Fibroblast of lung (primary cell): ENCODE results near the gene ZFR2. TPM values are rescaled to one million over a fixed set of nuclear protein-coding genes. Genes with fewer than 3 reads are reported as not detected.

ENCODE experiments used
- DNase-seq, 2 donors: peaks; one replicate each; pipeline versions ENCODE4 v3.0.0 to v3.0.0-alpha.2; 2010; ENCODE audit warnings: low read depth in 2 of 2
- H2AFZ ChIP-seq: 2 replicates; pipeline ENCODE4 v1.5.1; 2012; ENCODE audit warnings: low read length, control low read depth, inconsistent platforms
- H3K27ac ChIP-seq: 2 replicates; pipeline ENCODE4 v1.5.1; 2011; ENCODE audit warnings: low read length, control low read depth; ENCODE audit not compliant: insufficient read depth
- H3K27me3 ChIP-seq: 2 replicates; pipeline ENCODE4 v1.5.1; 2011; ENCODE audit warnings: mild to moderate bottlenecking, low read length; ENCODE audit not compliant: control insufficient read depth, insufficient read depth
- H3K36me3 ChIP-seq: 2 replicates; pipeline ENCODE4 v1.5.1; 2011; ENCODE audit warnings: low read length; ENCODE audit not compliant: control insufficient read depth, insufficient read depth
- H3K4me1 ChIP-seq: 2 replicates; pipeline ENCODE4 v1.5.1; 2011; ENCODE audit warnings: low read length; ENCODE audit not compliant: control insufficient read depth, insufficient read depth; ENCODE audit errors: extremely low read depth
- H3K4me2 ChIP-seq: 2 replicates; pipeline ENCODE4 v1.5.1; 2011; ENCODE audit warnings: low read length, control low read depth; ENCODE audit not compliant: insufficient read depth; ENCODE audit errors: extremely low read depth
- H3K4me3 ChIP-seq, 4 experiments: fragments of 200-600 bp in 1 of 4; sonication (generic) in 1 of 4; replicated peaks in 1 of 4; 2 replicates each; pipeline ENCODE4 v1.5.1; 2011 to 2016; ENCODE audit warnings: low read length in 4 of 4, low read depth in 3 of 4, mild to moderate bottlenecking in 3 of 4, control low read depth in 2 of 4, inconsistent platforms in 1 of 4, mixed read lengths in 1 of 4; ENCODE audit not compliant: insufficient read depth in 1 of 4; ENCODE audit errors: control extremely low read depth in 1 of 4
- H3K79me2 ChIP-seq: 2 replicates; pipeline ENCODE4 v1.5.1; 2012; ENCODE audit warnings: mild to moderate bottlenecking, low read length, inconsistent platforms; ENCODE audit not compliant: control insufficient read depth, insufficient read depth
- H3K9ac ChIP-seq: 2 replicates; pipeline ENCODE4 v1.5.1; 2011; ENCODE audit warnings: mild to moderate bottlenecking, low read length, control low read depth; ENCODE audit not compliant: insufficient read depth
- H3K9me3 ChIP-seq: 2 replicates; pipeline ENCODE4 v1.5.1; 2012; ENCODE audit warnings: low read depth, low read length; ENCODE audit not compliant: control insufficient read depth, insufficient read depth
- H4K20me1 ChIP-seq: 2 replicates; pipeline ENCODE4 v1.5.1; 2011; ENCODE audit warnings: low read length; ENCODE audit not compliant: control insufficient read depth, insufficient read depth; ENCODE audit errors: extremely low read depth
- EZH2 ChIP-seq: IDR thresholded peaks from 2 replicates; pipeline ENCODE4 v1.5.1; 2012; ENCODE audit warnings: low read length, control low read depth, mild to moderate bottlenecking; ENCODE audit errors: missing control alignments
- polyA plus RNA-seq, 2 donors: library from polyadenylated mRNA; depleted of rRNA in 1 of 2; stranded (reverse) in 1 of 2; unstranded in 1 of 2; fragments of >200 nt; gene quantifications; 2 replicates each; pipeline ENCODE4 v1.2.1, GENCODE V29; 2011 to 2012; ENCODE audit warnings: missing spikeins in 1 of 2
- total RNA-seq: library from RNA; depleted of rRNA; stranded (reverse); fragments of >200 nt; gene quantifications from 2 replicates; pipeline ENCODE4 v1.2.1, GENCODE V29; 2014
- TF ChIP-seq, protein P1 (sequence below), 2 donors: IDR thresholded peaks in 1 of 2; conservative IDR thresholded peaks in 1 of 2; 1 replicate in 1 of 2; 2 replicates in 1 of 2; pipeline ENCODE4 v1.5.1; 2011 to 2012; ENCODE audit warnings: low read length in 2 of 2, control low read depth in 1 of 2, inconsistent platforms in 1 of 2, low read depth in 1 of 2, mild to moderate bottlenecking in 1 of 2

Gene ZFR2
- total and polyA plus RNA-seq, 2 donors (not counting 1 experiment from before 2014, with no cell fraction given), result not detected

DNA sequence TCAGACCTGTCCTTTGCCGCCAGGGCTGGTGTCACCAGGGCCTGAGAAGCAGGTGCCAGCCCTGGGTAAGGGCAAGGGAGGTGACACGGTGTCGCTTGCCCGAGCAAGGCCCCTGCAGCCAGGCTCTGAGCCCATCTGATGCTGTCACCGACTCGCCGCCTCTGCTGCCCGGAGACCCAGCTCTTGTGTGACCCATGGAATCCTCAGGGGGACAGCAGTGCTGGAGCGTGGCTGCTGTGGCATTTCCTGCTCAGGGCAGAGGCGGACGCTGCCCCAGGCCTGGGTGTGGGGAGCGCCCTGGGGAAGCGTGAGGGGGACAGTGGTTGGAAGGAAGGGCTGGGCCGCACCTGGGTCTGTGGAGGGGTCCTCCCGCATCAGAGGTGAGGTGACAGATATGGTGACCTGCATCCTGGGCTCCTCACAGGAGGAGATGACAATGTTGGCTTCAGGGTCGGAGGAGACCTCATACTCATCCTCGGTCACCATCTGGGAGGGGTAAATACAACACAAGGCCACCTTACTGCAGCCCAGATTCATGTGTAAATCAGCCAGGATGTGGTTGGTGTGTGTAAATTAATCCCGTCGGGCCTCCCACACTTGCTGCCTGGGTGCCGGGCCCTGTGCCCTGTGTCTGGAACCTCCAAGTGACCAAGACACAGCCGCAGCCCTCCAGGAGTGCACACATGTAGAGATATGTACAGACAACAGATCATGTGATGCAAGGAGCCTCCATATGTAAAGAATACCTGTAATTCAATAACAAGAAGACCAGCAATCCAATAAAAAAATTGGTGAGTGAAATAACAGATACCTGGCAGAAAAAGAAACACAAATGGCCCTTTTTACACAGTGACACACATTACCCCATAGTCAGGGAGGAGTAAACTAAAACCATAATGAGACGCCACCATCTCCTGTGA is 55.1 kb downstream of the ZFR2 start:
- no peaks in the 10 kb centered on the region for H3K27me3 ChIP-seq
- H3K4me3 ChIP-seq, result no peak overlapping the region
- no peaks in the 10 kb centered on the region for H4K20me1 ChIP-seq
- DNase-seq, result no peak
- no peaks in the 10 kb centered on the region for H3K36me3 ChIP-seq
- H3K4me1 ChIP-seq, result no peaks in the 10 kb centered on the region
- H2AFZ ChIP-seq, result no peak overlapping the region
- H3K9ac ChIP-seq, result no peak overlapping the region
- no peaks in the 10 kb centered on the region for H3K9me3 ChIP-seq
- no peak overlapping the region for H3K27ac ChIP-seq
- no peak for TF ChIP-seq EZH2
- TF ChIP-seq, protein P1, sequence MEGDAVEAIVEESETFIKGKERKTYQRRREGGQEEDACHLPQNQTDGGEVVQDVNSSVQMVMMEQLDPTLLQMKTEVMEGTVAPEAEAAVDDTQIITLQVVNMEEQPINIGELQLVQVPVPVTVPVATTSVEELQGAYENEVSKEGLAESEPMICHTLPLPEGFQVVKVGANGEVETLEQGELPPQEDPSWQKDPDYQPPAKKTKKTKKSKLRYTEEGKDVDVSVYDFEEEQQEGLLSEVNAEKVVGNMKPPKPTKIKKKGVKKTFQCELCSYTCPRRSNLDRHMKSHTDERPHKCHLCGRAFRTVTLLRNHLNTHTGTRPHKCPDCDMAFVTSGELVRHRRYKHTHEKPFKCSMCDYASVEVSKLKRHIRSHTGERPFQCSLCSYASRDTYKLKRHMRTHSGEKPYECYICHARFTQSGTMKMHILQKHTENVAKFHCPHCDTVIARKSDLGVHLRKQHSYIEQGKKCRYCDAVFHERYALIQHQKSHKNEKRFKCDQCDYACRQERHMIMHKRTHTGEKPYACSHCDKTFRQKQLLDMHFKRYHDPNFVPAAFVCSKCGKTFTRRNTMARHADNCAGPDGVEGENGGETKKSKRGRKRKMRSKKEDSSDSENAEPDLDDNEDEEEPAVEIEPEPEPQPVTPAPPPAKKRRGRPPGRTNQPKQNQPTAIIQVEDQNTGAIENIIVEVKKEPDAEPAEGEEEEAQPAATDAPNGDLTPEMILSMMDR (conservative IDR thresholded peaks at IDR 0.05 in 1 of 2, IDR thresholded peaks at IDR 0.05 in 1 of 2; ENCODE audit: low read depth in 1 of 2, low read length in 2 of 2), result no peak
- no peak overlapping the region for H3K4me2 ChIP-seq
- no peaks in the 10 kb centered on the region for H3K79me2 ChIP-seq

DNA sequence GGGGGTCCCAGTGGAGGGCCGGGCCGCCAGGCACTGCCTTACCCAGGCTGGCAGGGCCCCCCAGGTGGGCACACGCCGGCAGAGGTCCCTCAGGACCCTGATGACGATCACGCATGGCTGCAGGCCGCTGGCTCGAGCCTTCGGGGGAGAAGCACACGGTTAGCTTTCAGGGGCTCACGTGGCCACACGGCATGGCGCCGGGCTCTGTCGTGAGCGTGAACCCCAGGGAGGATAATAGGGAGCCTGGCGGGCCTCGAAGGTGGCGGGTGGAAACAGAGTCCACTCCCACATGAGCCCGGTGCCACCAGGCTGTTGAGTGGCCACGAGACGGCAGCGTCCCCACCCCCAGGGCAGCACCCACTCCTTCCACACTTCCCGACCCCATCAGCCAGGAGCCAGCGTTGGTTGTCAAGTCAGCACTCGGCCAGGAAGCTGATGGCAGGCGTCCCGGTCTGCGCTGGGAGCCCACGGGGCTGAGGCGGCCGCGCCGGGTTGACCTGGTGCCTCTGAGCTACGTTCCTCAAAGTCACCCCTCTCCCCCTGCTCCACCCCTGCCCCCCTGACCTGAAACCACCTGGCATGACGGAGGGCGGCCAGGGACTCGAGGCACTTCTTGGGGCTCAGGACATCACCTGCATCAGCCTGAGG is 58.0 kb downstream of the ZFR2 start:
- Histone ChIP-seq H3K36me3 (no peaks in the 10 kb centered on the region), H3K4me3 (no peak overlapping the region), H3K9ac (no peak overlapping the region), H3K9me3 (peaks cover 3% of the 10 kb centered on the region), H3K4me2 (no peak overlapping the region), H3K27me3 (no peaks in the 10 kb centered on the region), H3K4me1 (no peaks in the 10 kb centered on the region), H4K20me1 (no peaks in the 10 kb centered on the region), H2AFZ (no peak overlapping the region), H3K79me2 (no peaks in the 10 kb centered on the region), H3K27ac (no peak overlapping the region)
- no peak for DNase-seq
- TF ChIP-seq, protein P1 (conservative IDR thresholded peaks at IDR 0.05 in 1 of 2, IDR thresholded peaks at IDR 0.05 in 1 of 2; ENCODE audit: low read depth in 1 of 2, low read length in 2 of 2), result no peak
- no peak for TF ChIP-seq EZH2

DNA sequence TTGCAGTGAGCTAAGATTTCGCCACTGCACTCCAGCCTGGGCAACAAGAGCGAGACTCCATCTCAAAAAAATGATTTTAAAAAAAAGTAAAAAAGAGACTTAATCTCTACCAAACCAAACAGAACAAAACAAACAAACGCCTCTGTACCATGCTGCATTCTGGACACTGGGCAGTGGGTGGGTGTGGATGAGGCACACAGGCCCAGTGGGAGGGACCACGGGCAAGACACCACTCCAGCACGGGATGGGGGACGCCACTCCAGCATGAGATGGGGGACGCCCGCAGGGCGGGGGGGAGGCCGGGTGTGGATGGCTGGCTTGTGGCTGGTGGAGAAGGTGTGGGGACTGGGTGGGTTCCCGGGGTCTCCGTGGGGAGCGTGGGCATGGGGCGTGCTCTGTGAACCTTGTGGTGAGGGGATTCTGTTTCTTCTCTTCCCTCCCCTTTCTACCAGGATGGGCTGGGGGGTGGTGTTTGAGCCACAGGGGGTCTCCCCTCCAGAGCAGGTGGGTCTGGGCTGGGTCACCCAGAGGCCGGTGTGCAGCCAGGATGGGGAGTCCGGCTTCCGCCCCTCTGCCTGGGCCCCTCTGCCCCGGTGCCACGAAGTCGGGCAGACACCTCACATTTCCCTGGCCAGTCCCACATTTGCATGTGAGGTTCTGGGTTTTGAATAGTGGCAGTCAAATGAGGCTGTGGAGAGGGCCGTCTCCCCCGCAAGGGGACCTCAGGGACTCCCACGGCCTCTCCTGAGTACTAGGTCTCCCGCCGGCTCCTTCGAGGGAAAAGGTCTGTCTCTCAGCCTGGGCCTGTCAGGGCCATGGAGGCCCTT is 58.7 kb downstream of the ZFR2 start:
- no peak overlapping the region for H3K4me2 ChIP-seq
- H3K79me2 ChIP-seq, result no peaks in the 10 kb centered on the region
- H3K4me1 ChIP-seq, result no peaks in the 10 kb centered on the region
- peaks cover 3% of the 10 kb centered on the region for H3K9me3 ChIP-seq
- H3K36me3 ChIP-seq, result no peaks in the 10 kb centered on the region
- H3K27me3 ChIP-seq, result no peaks in the 10 kb centered on the region
- H2AFZ ChIP-seq, result no peak overlapping the region
- no peak overlapping the region for H3K9ac ChIP-seq
- no peak overlapping the region for H3K27ac ChIP-seq
- no peaks in the 10 kb centered on the region for H4K20me1 ChIP-seq
- DNase-seq, result no peak
- TF ChIP-seq, protein P1 (conservative IDR thresholded peaks at IDR 0.05 in 1 of 2, IDR thresholded peaks at IDR 0.05 in 1 of 2; ENCODE audit: low read depth in 1 of 2, low read length in 2 of 2), result no peak
- TF ChIP-seq EZH2, result no peak
- no peak overlapping the region for H3K4me3 ChIP-seq
